ENCODE data around the gene SIK2.
"Not testable (repeated sequence)": the region's sequence is repeated elsewhere in the genome, so short reads cannot be mapped to it uniquely, and the experiment has no call there.

SIK2 gene

GRCh38 chr11:111657905-111658304 lies 55.7 kb downstream of the SIK2 start:
- H3K9me3 Mint-ChIP-seq; H3K4me3 Mint-ChIP-seq; ATAC-seq (replicated peaks; ENCODE audit: extremely low read depth, poor library complexity, severe bottlenecking); H3K27me3 Mint-ChIP-seq; H3K36me3 Mint-ChIP-seq (ENCODE audit: insufficient read depth); H3K4me1 Mint-ChIP-seq; H3K27ac Mint-ChIP-seq (ENCODE audit: low read depth); DNase-seq (ENCODE audit: low spot score in 2 of 2): not testable (repeated sequence)

- not testable (repeated sequence) for H3K27ac Mint-ChIP-seq (ENCODE audit: low read depth); DNase-seq (ENCODE audit: low spot score in 2 of 2); H3K27me3 Mint-ChIP-seq; H3K9me3 Mint-ChIP-seq; H3K4me3 Mint-ChIP-seq; H3K36me3 Mint-ChIP-seq (ENCODE audit: insufficient read depth); ATAC-seq (replicated peaks; ENCODE audit: extremely low read depth, poor library complexity, severe bottlenecking)
- peaks cover 12% of the 10 kb centered on the region for H3K4me1 Mint-ChIP-seq
Observed at GRCh38 chr11:111658493-111658892, 56.2 kb downstream of the SIK2 start.

- no peaks in the 10 kb centered on the region for H3K9me3 Mint-ChIP-seq
- peaks cover 20% of the 10 kb centered on the region for H3K4me1 Mint-ChIP-seq
- no peak overlapping the region for H3K4me3 Mint-ChIP-seq
- H3K27me3 Mint-ChIP-seq: no peaks in the 10 kb centered on the region
- H3K36me3 Mint-ChIP-seq (ENCODE audit: insufficient read depth): peaks cover 4% of the 10 kb centered on the region
- ATAC-seq (replicated peaks; ENCODE audit: extremely low read depth, poor library complexity, severe bottlenecking) (no peak), DNase-seq (ENCODE audit: low spot score in 2 of 2) (no peak)
- H3K27ac Mint-ChIP-seq (ENCODE audit: low read depth): no peak overlapping the region
Observed at GRCh38 chr11:111659201-111660115, 57.2 kb downstream of the SIK2 start.

GRCh38 chr11:111660822-111661221 lies 58.6 kb downstream of the SIK2 start:
- Mint-ChIP-seq H3K27me3 (no peaks in the 10 kb centered on the region), H3K36me3 (ENCODE audit: insufficient read depth) (peaks cover 2% of the 10 kb centered on the region), H3K4me3 (no peak overlapping the region), H3K27ac (ENCODE audit: low read depth) (no peak overlapping the region), H3K4me1 (peaks cover 26% of the 10 kb centered on the region), H3K9me3 (no peaks in the 10 kb centered on the region)
- DNase-seq (ENCODE audit: low spot score in 2 of 2) (no peak), ATAC-seq (replicated peaks; ENCODE audit: extremely low read depth, poor library complexity, severe bottlenecking) (no peak)

- Mint-ChIP-seq H3K9me3 (no peaks in the 10 kb centered on the region), H3K4me1 (peaks cover 21% of the 10 kb centered on the region), H3K4me3 (no peak overlapping the region), H3K36me3 (ENCODE audit: insufficient read depth) (peaks cover 2% of the 10 kb centered on the region), H3K27ac (ENCODE audit: low read depth) (no peak overlapping the region), H3K27me3 (no peaks in the 10 kb centered on the region)
- no peak for ATAC-seq (replicated peaks; ENCODE audit: extremely low read depth, poor library complexity, severe bottlenecking)
- DNase-seq (ENCODE audit: low spot score in 2 of 2): no peak
Observed at GRCh38 chr11:111663820-111664219, 61.6 kb downstream of the SIK2 start.

GRCh38 chr11:111665777-111666176 lies 63.5 kb downstream of the SIK2 start:
- no peaks in the 10 kb centered on the region for H3K27me3 Mint-ChIP-seq
- no peak overlapping the region for H3K27ac Mint-ChIP-seq (ENCODE audit: low read depth)
- no peak for DNase-seq (ENCODE audit: low spot score in 2 of 2)
- H3K4me3 Mint-ChIP-seq: no peak overlapping the region
- peaks cover 2% of the 10 kb centered on the region for H3K36me3 Mint-ChIP-seq (ENCODE audit: insufficient read depth)
- no peak for ATAC-seq (replicated peaks; ENCODE audit: extremely low read depth, poor library complexity, severe bottlenecking)
- no peaks in the 10 kb centered on the region for H3K9me3 Mint-ChIP-seq
- peaks cover 21% of the 10 kb centered on the region for H3K4me1 Mint-ChIP-seq

- peaks cover 20% of the 10 kb centered on the region for H3K4me1 Mint-ChIP-seq
- no peak overlapping the region for H3K4me3 Mint-ChIP-seq
- peaks cover 5% of the 10 kb centered on the region for H3K36me3 Mint-ChIP-seq (ENCODE audit: insufficient read depth)
- no peak for ATAC-seq (replicated peaks; ENCODE audit: extremely low read depth, poor library complexity, severe bottlenecking)
- H3K27ac Mint-ChIP-seq (ENCODE audit: low read depth): no peak overlapping the region
- no peaks in the 10 kb centered on the region for H3K27me3 Mint-ChIP-seq
- DNase-seq (ENCODE audit: low spot score in 2 of 2): no peak
- H3K9me3 Mint-ChIP-seq: no peaks in the 10 kb centered on the region
Observed at GRCh38 chr11:111668980-111669379, 66.7 kb downstream of the SIK2 start.

- Mint-ChIP-seq H3K36me3 (ENCODE audit: insufficient read depth) (peaks cover 3% of the 10 kb centered on the region), H3K4me1 (peaks cover 10% of the 10 kb centered on the region), H3K27ac (ENCODE audit: low read depth) (no peak overlapping the region), H3K9me3 (no peaks in the 10 kb centered on the region), H3K27me3 (no peaks in the 10 kb centered on the region), H3K4me3 (no peak overlapping the region)
- no peak for ATAC-seq (replicated peaks; ENCODE audit: extremely low read depth, poor library complexity, severe bottlenecking)
- DNase-seq (ENCODE audit: low spot score in 2 of 2): no peak
Observed at GRCh38 chr11:111671383-111671782, 69.1 kb downstream of the SIK2 start.

- H3K36me3 Mint-ChIP-seq (ENCODE audit: insufficient read depth): peaks cover 4% of the 10 kb centered on the region
- ATAC-seq (replicated peaks; ENCODE audit: extremely low read depth, poor library complexity, severe bottlenecking) (no peak), DNase-seq (ENCODE audit: low spot score in 2 of 2) (no peak)
- peaks cover 13% of the 10 kb centered on the region for H3K4me1 Mint-ChIP-seq
- H3K27ac Mint-ChIP-seq (ENCODE audit: low read depth): no peak overlapping the region
- H3K4me3 Mint-ChIP-seq: no peak overlapping the region
- H3K9me3 Mint-ChIP-seq: no peaks in the 10 kb centered on the region
- H3K27me3 Mint-ChIP-seq: no peaks in the 10 kb centered on the region
Observed at GRCh38 chr11:111672949-111673348, 70.7 kb downstream of the SIK2 start.

- H3K4me3 Mint-ChIP-seq: no peak overlapping the region
- no peaks in the 10 kb centered on the region for H3K9me3 Mint-ChIP-seq
- no peak overlapping the region for H3K27ac Mint-ChIP-seq (ENCODE audit: low read depth)
- ATAC-seq (replicated peaks; ENCODE audit: extremely low read depth, poor library complexity, severe bottlenecking) (no peak), DNase-seq (ENCODE audit: low spot score in 2 of 2) (no peak)
- H3K4me1 Mint-ChIP-seq: peaks cover 16% of the 10 kb centered on the region
- peaks cover 7% of the 10 kb centered on the region for H3K36me3 Mint-ChIP-seq (ENCODE audit: insufficient read depth)
- H3K27me3 Mint-ChIP-seq: no peaks in the 10 kb centered on the region
Observed at GRCh38 chr11:111674941-111675340, 72.7 kb downstream of the SIK2 start.

- H3K4me3 Mint-ChIP-seq: no peak overlapping the region
- no peak overlapping the region for H3K27ac Mint-ChIP-seq (ENCODE audit: low read depth)
- peaks cover 8% of the 10 kb centered on the region for H3K36me3 Mint-ChIP-seq (ENCODE audit: insufficient read depth)
- no peaks in the 10 kb centered on the region for H3K9me3 Mint-ChIP-seq
- H3K27me3 Mint-ChIP-seq: no peaks in the 10 kb centered on the region
- H3K4me1 Mint-ChIP-seq: peaks cover 16% of the 10 kb centered on the region
- ATAC-seq (replicated peaks; ENCODE audit: extremely low read depth, poor library complexity, severe bottlenecking) (no peak), DNase-seq (ENCODE audit: low spot score in 2 of 2) (no peak)
Observed at GRCh38 chr11:111675891-111676290, 73.6 kb downstream of the SIK2 start.

GRCh38 chr11:111676878-111677585 lies 74.8 kb downstream of the SIK2 start:
- DNase-seq (ENCODE audit: low spot score in 2 of 2) (no peak), ATAC-seq (replicated peaks; ENCODE audit: extremely low read depth, poor library complexity, severe bottlenecking) (no peak)
- H3K27me3 Mint-ChIP-seq: no peaks in the 10 kb centered on the region
- peaks cover 9% of the 10 kb centered on the region for H3K4me1 Mint-ChIP-seq
- no peaks in the 10 kb centered on the region for H3K9me3 Mint-ChIP-seq
- H3K27ac Mint-ChIP-seq (ENCODE audit: low read depth): no peak overlapping the region
- no peak overlapping the region for H3K4me3 Mint-ChIP-seq
- H3K36me3 Mint-ChIP-seq (ENCODE audit: insufficient read depth): peaks cover 8% of the 10 kb centered on the region

Measured in central memory CD8-positive, alpha-beta T cell (primary cell).